Activated CD8-positive, alpha-beta T cell treated with anti-CD3 and anti-CD28 coated beads for 36 hours (primary cell): Measurements from ENCODE around the gene GLRB. TPM values are rescaled to one million over a fixed set of nuclear protein-coding genes. Genes with fewer than 3 reads are reported as not detected.

Experiments used
- ATAC-seq: fragments of 200-7000 bp; cut with Tn5 transposase; one replicate; pipeline ENCODE4 v1.10.0; 2021; ENCODE audit warnings: mild to moderate bottlenecking, moderate library complexity
- CTCF ChIA-PET: fragments of 350-600 bp; sonication (Branson Sonifier 250); formaldehyde crosslinking; loops from one replicate; lab custom pipeline; 2021; ENCODE audit warnings: antibody characterized with exemption; lab: Charles Lee
- POLR2A ChIA-PET: fragments of 350-600 bp; sonication (Branson Sonifier 250); formaldehyde crosslinking; loops from one replicate; lab custom pipeline; 2021; ENCODE audit warnings: antibody characterized with exemption; lab: Charles Lee
- DNase-seq: peaks from one replicate; pipeline ENCODE4 v3.0.0-alpha.2; 2020
- H3K27ac Mint-ChIP-seq: one replicate; pipeline ENCODE4 v1.8.0; 2021; ENCODE audit warnings: mild to moderate bottlenecking, mixed read lengths
- H3K27me3 Mint-ChIP-seq: one replicate; pipeline ENCODE4 v1.8.0; 2021; ENCODE audit warnings: mixed read lengths
- H3K36me3 Mint-ChIP-seq: one replicate; pipeline ENCODE4 v1.8.0; 2021; ENCODE audit warnings: low read depth, mixed read lengths
- H3K4me1 Mint-ChIP-seq: one replicate; pipeline ENCODE4 v1.8.0; 2021; ENCODE audit warnings: low read depth, mixed read lengths
- H3K4me3 Mint-ChIP-seq: one replicate; pipeline ENCODE4 v1.8.0; 2021; ENCODE audit warnings: mild to moderate bottlenecking, moderate library complexity, mixed read lengths
- H3K9me3 Mint-ChIP-seq: one replicate; pipeline ENCODE4 v1.8.0; 2021; ENCODE audit warnings: mixed read lengths
- intact Hi-C: fragments of 100-400 bp; cut with micrococcal nuclease; formaldehyde crosslinking; loops from one replicate; pipeline ENCODE4 v1.10.0; 2022
- total RNA-seq, 2 experiments: library from RNA; stranded (reverse); gene quantifications; one replicate each; pipeline ENCODE4 v1.2.3, GENCODE V29; 2021
- TF ChIP-seq, protein P1 (sequence below): fragments of 200-600 bp; IDR thresholded peaks from one replicate; pipeline ENCODE4 v1.8.0; 2022; ENCODE audit warnings: antibody characterized with exemption, mild to moderate bottlenecking

Gene GLRB
- total RNA-seq, 2 experiments from 2014 or later, result not detected

- TF ChIP-seq, protein P1, sequence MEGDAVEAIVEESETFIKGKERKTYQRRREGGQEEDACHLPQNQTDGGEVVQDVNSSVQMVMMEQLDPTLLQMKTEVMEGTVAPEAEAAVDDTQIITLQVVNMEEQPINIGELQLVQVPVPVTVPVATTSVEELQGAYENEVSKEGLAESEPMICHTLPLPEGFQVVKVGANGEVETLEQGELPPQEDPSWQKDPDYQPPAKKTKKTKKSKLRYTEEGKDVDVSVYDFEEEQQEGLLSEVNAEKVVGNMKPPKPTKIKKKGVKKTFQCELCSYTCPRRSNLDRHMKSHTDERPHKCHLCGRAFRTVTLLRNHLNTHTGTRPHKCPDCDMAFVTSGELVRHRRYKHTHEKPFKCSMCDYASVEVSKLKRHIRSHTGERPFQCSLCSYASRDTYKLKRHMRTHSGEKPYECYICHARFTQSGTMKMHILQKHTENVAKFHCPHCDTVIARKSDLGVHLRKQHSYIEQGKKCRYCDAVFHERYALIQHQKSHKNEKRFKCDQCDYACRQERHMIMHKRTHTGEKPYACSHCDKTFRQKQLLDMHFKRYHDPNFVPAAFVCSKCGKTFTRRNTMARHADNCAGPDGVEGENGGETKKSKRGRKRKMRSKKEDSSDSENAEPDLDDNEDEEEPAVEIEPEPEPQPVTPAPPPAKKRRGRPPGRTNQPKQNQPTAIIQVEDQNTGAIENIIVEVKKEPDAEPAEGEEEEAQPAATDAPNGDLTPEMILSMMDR, result no peak
- DNase-seq (no peak), ATAC-seq (no peak)
- ChIA-PET POLR2A (no interaction called here), CTCF (no interaction called here)
- intact Hi-C loops, result no loop called here
- no peak overlapping the region for H3K4me3 Mint-ChIP-seq
- H3K27me3 Mint-ChIP-seq, result no peaks in the 10 kb centered on the region
- no peak overlapping the region for H3K27ac Mint-ChIP-seq
- no peaks in the 10 kb centered on the region for H3K36me3 Mint-ChIP-seq
- peaks cover 4% of the 10 kb centered on the region for H3K9me3 Mint-ChIP-seq
- no peaks in the 10 kb centered on the region for H3K4me1 Mint-ChIP-seq
Measured at GRCh38 chr4:157184300-157184699, 108.3 kb downstream of the GLRB start.

DNA sequence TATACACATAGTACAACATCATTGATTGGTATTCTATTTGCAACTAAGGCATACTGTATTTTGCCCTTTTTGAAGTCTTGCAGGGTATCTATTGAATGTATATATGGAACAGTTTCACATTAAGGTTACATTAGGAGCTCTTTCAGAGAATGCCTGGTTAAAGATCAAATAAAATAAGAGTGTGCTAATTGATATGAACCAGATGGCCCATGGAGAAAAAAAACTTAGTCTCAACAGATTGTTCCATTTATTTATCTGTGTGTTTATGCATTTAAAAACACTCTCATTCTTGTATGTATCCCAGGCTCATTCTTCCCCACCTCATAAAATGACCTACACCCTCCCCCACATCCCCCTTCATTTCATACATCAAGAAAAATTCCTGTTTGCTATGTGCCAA lies 109.4 kb downstream of the GLRB start:
- DNase-seq, result no peak
- H3K27ac Mint-ChIP-seq, result no peak overlapping the region
- intact Hi-C loops, result no loop called here
- no peaks in the 10 kb centered on the region for H3K27me3 Mint-ChIP-seq
- no peaks in the 10 kb centered on the region for H3K4me1 Mint-ChIP-seq
- TF ChIP-seq, protein P1, result no peak
- peaks cover 11% of the 10 kb centered on the region for H3K9me3 Mint-ChIP-seq
- H3K4me3 Mint-ChIP-seq, result no peak overlapping the region
- ChIA-PET POLR2A (no interaction called here), CTCF (no interaction called here)
- no peak for ATAC-seq
- no peaks in the 10 kb centered on the region for H3K36me3 Mint-ChIP-seq

- Mint-ChIP-seq H3K27me3 (no peaks in the 10 kb centered on the region), H3K27ac (no peak overlapping the region), H3K4me1 (no peaks in the 10 kb centered on the region), H3K4me3 (no peak overlapping the region), H3K9me3 (no peaks in the 10 kb centered on the region), H3K36me3 (no peaks in the 10 kb centered on the region)
- DNase-seq (no peak), ATAC-seq (no peak)
- intact Hi-C loops, result no loop called here
- ChIA-PET CTCF (no interaction called here), POLR2A (interaction anchor here (0.6 kb wide), 1 partner anchor 694 kb away, joined by 3 read pairs; no protein-coding TSS in a partner anchor)
- TF ChIP-seq, protein P1, result no peak
Measured at GRCh38 chr4:157195374-157195773, 119.4 kb downstream of the GLRB start.

DNA sequence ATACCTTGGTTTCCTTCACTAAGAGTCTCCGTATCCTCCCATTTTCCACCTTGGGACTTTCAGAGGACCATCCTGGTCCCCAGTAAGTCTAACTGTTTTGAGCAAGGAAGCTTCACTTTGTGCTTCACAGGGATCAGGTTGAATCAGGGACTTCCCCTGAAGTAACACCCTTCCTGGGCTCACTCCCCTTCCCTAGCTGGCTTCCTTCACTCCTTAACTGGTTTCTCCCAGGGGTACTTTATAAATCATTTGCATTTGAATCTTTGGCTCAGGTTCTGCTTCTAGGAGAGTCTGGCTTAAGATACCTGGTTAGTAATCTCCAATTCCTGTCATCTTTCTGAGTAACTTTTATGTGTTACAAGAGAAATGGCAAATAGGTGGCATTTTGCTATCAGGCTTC lies 120.1 kb downstream of the GLRB start:
- Mint-ChIP-seq H3K4me1 (no peaks in the 10 kb centered on the region), H3K4me3 (no peak overlapping the region), H3K9me3 (no peaks in the 10 kb centered on the region), H3K27me3 (no peaks in the 10 kb centered on the region), H3K27ac (no peak overlapping the region), H3K36me3 (no peaks in the 10 kb centered on the region)
- DNase-seq (no peak), ATAC-seq (no peak)
- CTCF ChIA-PET, result no interaction called here
- intact Hi-C loops, result no loop called here
- POLR2A ChIA-PET, result no interaction called here
- TF ChIP-seq, protein P1, result no peak

GRCh38 chr4:157204634-157205244 lies 128.8 kb downstream of the GLRB start:
- Mint-ChIP-seq H3K36me3 (no peaks in the 10 kb centered on the region), H3K4me3 (no peak overlapping the region), H3K27ac (no peak overlapping the region), H3K9me3 (peaks cover 1% of the 10 kb centered on the region), H3K27me3 (no peaks in the 10 kb centered on the region), H3K4me1 (no peaks in the 10 kb centered on the region)
- TF ChIP-seq, protein P1, result peak; percentile 42
- intact Hi-C loops, result no loop called here
- ChIA-PET CTCF (interaction anchor here (0.7 to 1.0 kb wide), 2 partner anchors 14 to 769 kb away, joined by 3 to 4 read pairs; no protein-coding TSS in a partner anchor), POLR2A (no interaction called here)
- peak; percentile 46 for DNase-seq
- no peak for ATAC-seq
